H1 (cell line): ENCODE data around the gene CNTD1. TPM values are rescaled to one million over a fixed set of nuclear protein-coding genes. Genes with fewer than 3 reads are reported as not detected.

Source experiments
- CTCF ChIA-PET: fragments of 300-600 bp; sonication (Branson Sonifier 250); formaldehyde crosslinking; loops from one replicate; lab custom pipeline; 2021; ENCODE audit not compliant: partially characterized antibody; lab: Charles Lee
- POLR2A ChIA-PET: fragments of 300-600 bp; sonication (Branson Sonifier 250); formaldehyde crosslinking; loops from one replicate; lab custom pipeline; 2021; ENCODE audit warnings: inconsistent platforms; ENCODE audit not compliant: partially characterized antibody; lab: Charles Lee
- DNase-seq, 2 experiments: peaks; one replicate each; pipeline versions ENCODE4 v3.0.0 to v3.0.0-alpha.2; 2010 to 2022; ENCODE audit warnings: low spot score in 2 of 2, low read depth in 1 of 2, mixed read lengths in 1 of 2
- FAIRE-seq: peaks from 2 replicates; lab custom pipeline; 2011; peaks lifted over from hg19 to GRCh38; lab: Jason Lieb, UNC
- H2AFZ ChIP-seq: 2 replicates; pipeline ENCODE4 v1.8.1; 2012; ENCODE audit warnings: low read length, inconsistent platforms
- H2AK5ac ChIP-seq: 2 replicates; pipeline ENCODE4 v1.6.1; 2013; ENCODE audit warnings: low read depth, low read length
- H2BK120ac ChIP-seq: replicated peaks from 2 replicates; pipeline ENCODE3; 2013; ENCODE audit warnings: low read depth, low read length, inconsistent platforms
- H2BK12ac ChIP-seq: 2 replicates; pipeline ENCODE4 v1.6.1; 2013; ENCODE audit warnings: low read depth, low read length
- H2BK15ac ChIP-seq: 2 replicates; pipeline ENCODE4 v1.6.1; 2013; ENCODE audit warnings: low read length
- H2BK20ac ChIP-seq: 2 replicates; pipeline ENCODE4 v1.6.1; 2013; ENCODE audit warnings: low read length
- H2BK5ac ChIP-seq: 2 replicates; pipeline ENCODE4 v1.6.1; 2013; ENCODE audit warnings: low read depth, low read length
- H3K14ac ChIP-seq: 2 replicates; pipeline ENCODE4 v1.6.1; 2013; ENCODE audit warnings: inconsistent platforms; ENCODE audit not compliant: insufficient read length
- H3K18ac ChIP-seq: 2 replicates; pipeline ENCODE4 v1.6.1; 2013; ENCODE audit warnings: low read length; ENCODE audit errors: extremely low read depth
- H3K23ac ChIP-seq: 2 replicates; pipeline ENCODE4 v1.6.1; 2013; ENCODE audit warnings: inconsistent platforms; ENCODE audit not compliant: insufficient read length
- H3K23me2 ChIP-seq: 2 replicates; pipeline ENCODE4 v1.6.1; 2013; ENCODE audit warnings: low read depth, low read length
- H3K27ac ChIP-seq: 2 replicates; pipeline ENCODE4 v1.6.1; 2011; ENCODE audit warnings: low read depth, low read length, inconsistent platforms
- H3K27me3 ChIP-seq, 4 experiments: replicated peaks in 1 of 4; 1 replicate in 1 of 4; 2 replicates in 3 of 4; pipeline versions ENCODE4 v1.6.1 to v1.8.1; 2011 to 2013; ENCODE audit warnings: low read length in 3 of 4, mild to moderate bottlenecking in 3 of 4, inconsistent platforms in 2 of 4, mixed read lengths in 2 of 4, moderate library complexity in 1 of 4; ENCODE audit not compliant: control insufficient read depth in 3 of 4, insufficient read depth in 3 of 4; ENCODE audit errors: extremely low read depth in 1 of 4
- H3K36me3 ChIP-seq, 4 experiments: 2 replicates each; pipeline versions ENCODE4 v1.6.1 to v1.8.1; 2011 to 2013; ENCODE audit warnings: mild to moderate bottlenecking in 4 of 4, low read length in 3 of 4, moderate library complexity in 2 of 4, control low read depth in 1 of 4, inconsistent platforms in 1 of 4; ENCODE audit not compliant: insufficient read depth in 4 of 4, control insufficient read depth in 2 of 4
- H3K4ac ChIP-seq: replicated peaks from 2 replicates; pipeline ENCODE3; 2013; ENCODE audit warnings: low read length, low read depth, mixed read lengths, inconsistent platforms; ENCODE audit not compliant: insufficient read length
- H3K4me1 ChIP-seq, 4 experiments: replicated peaks in 1 of 4; 1 replicate in 1 of 4; 2 replicates in 3 of 4; pipeline versions ENCODE4 v1.6.1 to v1.8.1; 2011 to 2013; ENCODE audit warnings: low read length in 3 of 4, inconsistent platforms in 2 of 4, mixed read lengths in 1 of 4; ENCODE audit not compliant: insufficient read depth in 4 of 4, control insufficient read depth in 3 of 4
- H3K4me2 ChIP-seq, 2 experiments: 2 replicates each; pipeline versions ENCODE4 v1.6.1 to v1.8.1; 2011 to 2013; ENCODE audit warnings: low read depth in 2 of 2, low read length in 2 of 2, control low read depth in 1 of 2, inconsistent platforms in 1 of 2, mild to moderate bottlenecking in 1 of 2; ENCODE audit not compliant: insufficient read depth in 1 of 2
- H3K4me3 ChIP-seq, 4 experiments: fragments of 200-600, 300-600 bp in 1 of 4; sonication (generic), shearing (Covaris generic), sonication (Bioruptor Twin) in 1 of 4; 2 replicates each; pipeline versions ENCODE4 v1.5.1 to v1.8.1; 2011 to 2016; ENCODE audit warnings: low read length in 4 of 4, low read depth in 3 of 4, control low read depth in 2 of 4, inconsistent platforms in 2 of 4, mild to moderate bottlenecking in 2 of 4, mixed read lengths in 1 of 4, moderate library complexity in 1 of 4; ENCODE audit not compliant: insufficient read depth in 2 of 4; ENCODE audit errors: extremely low read depth in 1 of 4
- H3K56ac ChIP-seq: replicated peaks from 2 replicates; pipeline ENCODE3; 2013; ENCODE audit warnings: low read depth, mild to moderate bottlenecking, mixed read lengths, low read length, inconsistent platforms; ENCODE audit not compliant: insufficient read length
- H3K79me1 ChIP-seq: 2 replicates; pipeline ENCODE4 v1.6.1; 2013; ENCODE audit warnings: low read depth, low read length, control low read depth
- H3K79me2 ChIP-seq, 2 experiments: 2 replicates each; pipeline versions ENCODE4 v1.6.1 to v1.8.1; 2012 to 2013; ENCODE audit warnings: low read length in 2 of 2, mild to moderate bottlenecking in 2 of 2, inconsistent platforms in 1 of 2; ENCODE audit not compliant: insufficient read depth in 2 of 2, control insufficient read depth in 1 of 2
- H3K9ac ChIP-seq, 4 experiments: replicated peaks in 1 of 4; 1 replicate in 1 of 4; 2 replicates in 3 of 4; pipeline versions ENCODE4 v1.6.1 to v1.8.1; 2011 to 2013; ENCODE audit warnings: low read depth in 3 of 4, low read length in 3 of 4, control low read depth in 2 of 4, mild to moderate bottlenecking in 2 of 4, moderate library complexity in 2 of 4, inconsistent platforms in 1 of 4; ENCODE audit errors: extremely low read depth in 1 of 4
- H3K9me3 ChIP-seq, 2 experiments: 2 replicates each; pipeline versions ENCODE4 v1.6.1 to v1.8.1; 2012 to 2013; ENCODE audit warnings: mild to moderate bottlenecking in 2 of 2, moderate library complexity in 2 of 2, control low read depth in 1 of 2, inconsistent platforms in 1 of 2, low read depth in 1 of 2, low read length in 1 of 2, mixed read lengths in 1 of 2; ENCODE audit not compliant: insufficient read depth in 2 of 2
- H4K20me1 ChIP-seq, 2 experiments: replicated peaks in 1 of 2; 2 replicates each; pipeline versions ENCODE3 to v1.8.1; 2011 to 2013; ENCODE audit warnings: inconsistent platforms in 2 of 2, low read length in 2 of 2, mild to moderate bottlenecking in 1 of 2; ENCODE audit not compliant: insufficient read depth in 2 of 2, control insufficient read depth in 1 of 2
- H4K5ac ChIP-seq: 2 replicates; pipeline ENCODE4 v1.6.1; 2013; ENCODE audit warnings: low read length, low read depth, mixed read lengths, inconsistent platforms; ENCODE audit not compliant: insufficient read length
- H4K8ac ChIP-seq: 2 replicates; pipeline ENCODE4 v1.8.0; 2013; ENCODE audit warnings: mild to moderate bottlenecking, moderate library complexity, low read length, inconsistent platforms; ENCODE audit not compliant: insufficient read depth; ENCODE audit errors: extremely low read depth
- H4K91ac ChIP-seq: replicated peaks from 2 replicates; pipeline ENCODE3; 2013; ENCODE audit warnings: low read length, mixed read lengths, inconsistent platforms; ENCODE audit not compliant: insufficient read length
- CREB1 ChIP-seq: IDR thresholded peaks from 2 replicates; pipeline ENCODE4 v1.6.1; 2012; ENCODE audit warnings: inconsistent platforms
- POLR2AphosphoS5 ChIP-seq: IDR thresholded peaks from 2 replicates; pipeline ENCODE4 v1.6.1; 2011; ENCODE audit warnings: low read depth, low read length
- WGBS, 2 experiments: shearing (Covaris generic) in 1 of 2; methylation state at CpG; one replicate each; pipeline versions ENCODE4 v1.1.6 to v1.1.7; 2013 to 2015; ENCODE audit warnings: low lambda C conversion rate in 2 of 2, mixed read lengths in 2 of 2, inconsistent platforms in 1 of 2, low coverage in 1 of 2, missing lambda C conversion rate in 1 of 2; ENCODE audit not compliant: insufficient replicate concordance in 2 of 2, insufficient coverage in 1 of 2, insufficient read length in 1 of 2; ENCODE audit errors: extremely low coverage in 1 of 2, missing lambda C conversion rate in 1 of 2; 5-methylcytosine and 5-hydroxymethylcytosine counted together
- polyA plus RNA-seq, 7 experiments: library from polyadenylated mRNA; depleted of rRNA in 3 of 7; stranded (reverse) in 5 of 7; unstranded in 2 of 7; fragments of >200 nt in 5 of 7; fragments of 200-250 nt in 2 of 7; gene quantifications; 1 replicate in 5 of 7; 2 replicates in 1 of 7; 4 replicates in 1 of 7; pipeline versions ENCODE4 v1.2.1 to v1.2.3, GENCODE V29; 2011 to 2013; ENCODE audit warnings: missing spikeins in 2 of 7, mixed read lengths in 2 of 7
- total RNA-seq: library from RNA; stranded (reverse); fragmentation: NEBNext Ultra II Directional; extraction: Animal tissue kit (Norgen Biotek cat#: 25700); gene quantifications from 2 replicates; pipeline ENCODE4 v1.2.1, GENCODE V29; 2021

The CNTD1 gene
- total and polyA plus RNA-seq, 2 of the 8 experiments (the other 6 are each of a cell fraction or from before 2014, with no cell fraction given): not detected

DNA sequence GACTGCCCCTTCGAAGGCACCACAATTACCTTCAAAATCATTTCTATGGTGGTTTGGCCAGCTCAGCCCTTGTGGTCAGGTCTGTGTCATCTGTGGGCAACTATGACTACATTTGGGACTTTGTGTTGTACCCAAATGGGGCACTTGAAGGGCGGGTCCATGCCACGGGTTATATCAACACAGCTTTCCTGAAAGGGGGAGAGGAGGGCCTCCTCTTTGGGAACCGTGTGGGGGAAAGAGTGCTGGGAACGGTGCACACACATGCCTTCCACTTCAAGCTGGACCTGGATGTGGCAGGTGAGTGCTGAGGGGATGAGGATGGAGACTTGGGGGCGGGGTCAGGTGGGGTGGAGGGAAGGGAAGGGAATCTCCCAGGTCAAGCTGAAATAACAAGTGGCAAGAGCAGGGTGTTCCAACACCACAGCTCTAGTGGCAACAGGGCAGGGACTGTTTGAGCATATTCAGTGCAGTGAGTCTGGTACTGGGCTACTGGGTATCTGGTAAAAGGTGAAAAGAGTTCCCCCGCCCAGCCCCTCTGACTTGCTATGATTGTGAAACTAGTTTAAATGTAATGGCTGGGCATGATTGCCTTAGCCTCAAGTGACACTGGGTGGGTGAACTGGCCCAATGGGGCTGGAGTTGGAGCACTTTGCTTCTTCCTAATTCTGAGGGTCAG, 47.4 kb downstream of the CNTD1 start:
- Histone ChIP-seq H3K4ac (no peak overlapping the region), H2BK120ac (no peak overlapping the region), H4K91ac (no peak overlapping the region), H3K14ac (no peak overlapping the region), H3K4me1 (no peaks in the 10 kb centered on the region; a peak in 1 of 7 replicates), H3K18ac (no peak overlapping the region), H2AFZ (no peak overlapping the region), H4K5ac (no peak overlapping the region), H3K23me2 (no peaks in the 10 kb centered on the region), H3K79me2 (no peaks in the 10 kb centered on the region), H2BK5ac (no peak overlapping the region), H3K36me3 (peaks cover 21 to 44% (median 33%) of the 10 kb centered on the region in 4 experiments), H3K23ac (no peak overlapping the region), H2AK5ac (no peak overlapping the region), H2BK15ac (no peak overlapping the region), H3K9me3 (no peaks in the 10 kb centered on the region), H4K20me1 (peaks cover 13 to 19% of the 10 kb centered on the region in 2 experiments), H2BK20ac (no peak overlapping the region), H3K4me2 (no peak overlapping the region), H3K9ac (no peak overlapping the region), H2BK12ac (no peak overlapping the region), H3K27ac (no peak overlapping the region), H3K56ac (no peak overlapping the region), H3K79me1 (no peaks in the 10 kb centered on the region), H3K27me3 (no peaks in the 10 kb centered on the region; a peak in 1 of 7 replicates), H3K4me3 (no peak overlapping the region), H4K8ac (no peak overlapping the region; the same call in 1 of the 2 replicates)
- TF ChIP-seq CREB1 (no peak), POLR2AphosphoS5 (peak; percentile 25; the same call in 1 of the 2 replicates)
- FAIRE-seq: no peak
- CTCF ChIA-PET: interaction anchor here (0.7 to 8.9 kb wide), 14 partner anchors 9 to 130 kb away, joined by 3 to 141 read pairs (median 5); no protein-coding TSS in a partner anchor
- no peak for DNase-seq
- POLR2A ChIA-PET: interaction anchor here (0.5 to 10.4 kb wide), 19 partner anchors 9 to 168 kb away, joined by 3 to 111 read pairs (median 4); partner anchors contain the start of genes PSME3 and RPL27
- whole genome bisulfite sequencing, 2 experiments: 82% methylated on average over 6 of the region's 7 CpGs; no CpG with 5 or more reads in 1 of the 2 experiments
